Activated T-cell treated with anti-CD3 and anti-CD28 coated beads, Interleukin-2, amount 50 U/mL, for 72 hours (primary cell): ENCODE measurements around the gene TP53I11. TPM values are rescaled to one million over a fixed set of nuclear protein-coding genes. Genes with fewer than 3 reads are reported as not detected.

Source experiments
- ATAC-seq, 2 donors: fragments of 150-1000 bp; cut with Tn5 transposase; replicated peaks in 1 of 2; 2 replicates each; pipeline ENCODE4 v1.10.0; 2021; ENCODE audit warnings: moderate library complexity in 2 of 2, mild to moderate bottlenecking in 1 of 2
- DNase-seq, 2 donors: peaks; one replicate each; pipeline ENCODE4 v3.0.0; 2021 to 2022; ENCODE audit warnings: mixed read lengths in 1 of 2
- H3K27ac Mint-ChIP-seq: one replicate; pipeline ENCODE4 v1.8.0; 2022; ENCODE audit warnings: mild to moderate bottlenecking, moderate library complexity, mixed read lengths
- H3K27me3 Mint-ChIP-seq: one replicate; pipeline ENCODE4 v1.8.0; 2022; ENCODE audit warnings: low read depth, mixed read lengths
- H3K36me3 Mint-ChIP-seq, 2 donors: one replicate each; pipeline ENCODE4 v1.8.0; 2022; ENCODE audit warnings: mixed read lengths in 2 of 2, mild to moderate bottlenecking in 1 of 2; ENCODE audit not compliant: insufficient read depth in 2 of 2
- H3K4me1 Mint-ChIP-seq: one replicate; pipeline ENCODE4 v1.8.0; 2022; ENCODE audit warnings: low read depth, mixed read lengths
- H3K4me3 Mint-ChIP-seq, 2 donors: one replicate each; pipeline ENCODE4 v1.8.0; 2022; ENCODE audit warnings: mild to moderate bottlenecking in 2 of 2, mixed read lengths in 2 of 2, moderate library complexity in 2 of 2
- H3K9me3 Mint-ChIP-seq, 2 donors: one replicate each; pipeline ENCODE4 v1.8.0; 2022; ENCODE audit warnings: mixed read lengths in 2 of 2
- total RNA-seq, 2 donors: library from RNA; stranded (reverse); gene quantifications; one replicate each; pipeline ENCODE4 v1.2.3, GENCODE V29; 2022

Gene TP53I11
- total RNA-seq, 2 donors from 2014 or later: 15.3 to 20.0 TPM

GRCh38 chr11:44973632-44974401 lies 23.1 kb upstream of the TP53I11 start:
- ATAC-seq (peak; percentile 28 to 32), DNase-seq (no peak)
- Mint-ChIP-seq H3K9me3 (no peaks in the 10 kb centered on the region), H3K4me3 (no peak overlapping the region), H3K27ac (no peak overlapping the region), H3K36me3 (no peaks in the 10 kb centered on the region), H3K27me3 (no peaks in the 10 kb centered on the region), H3K4me1 (no peaks in the 10 kb centered on the region)

GRCh38 chr11:44972746-44973435 lies 22.2 kb upstream of the TP53I11 start:
- Mint-ChIP-seq H3K27me3 (no peaks in the 10 kb centered on the region), H3K9me3 (no peaks in the 10 kb centered on the region), H3K4me1 (no peaks in the 10 kb centered on the region), H3K36me3 (no peaks in the 10 kb centered on the region), H3K4me3 (no peak overlapping the region), H3K27ac (no peak overlapping the region)
- DNase-seq: no peak
- ATAC-seq: no peak

- Mint-ChIP-seq H3K36me3 (no peaks in the 10 kb centered on the region), H3K9me3 (no peaks in the 10 kb centered on the region), H3K4me1 (no peaks in the 10 kb centered on the region), H3K27me3 (no peaks in the 10 kb centered on the region), H3K4me3 (no peak overlapping the region), H3K27ac (no peak overlapping the region)
- ATAC-seq (no peak), DNase-seq (no peak)
Observed at GRCh38 chr11:44971185-44971584, 20.5 kb upstream of the TP53I11 start.

DNA sequence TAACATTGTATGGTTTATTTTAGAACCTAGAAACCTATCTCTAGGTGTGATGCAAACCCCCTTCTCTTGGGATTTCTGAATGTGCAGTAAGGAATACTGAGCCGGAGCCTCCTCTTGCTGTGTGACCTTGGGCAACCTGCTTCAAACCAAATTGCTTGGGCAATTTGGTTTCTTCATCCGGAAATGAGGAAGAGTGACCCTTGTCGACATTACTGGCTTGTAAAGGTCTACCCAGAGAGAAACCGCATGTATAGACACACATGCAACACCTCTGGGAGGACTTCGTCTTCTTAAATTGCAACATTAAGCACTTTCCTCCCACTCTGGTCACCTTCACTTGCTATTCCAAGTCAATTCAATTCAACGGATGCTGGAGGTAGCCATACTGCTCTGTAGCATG lies 19.6 kb upstream of the TP53I11 start:
- Mint-ChIP-seq H3K27me3 (no peaks in the 10 kb centered on the region), H3K4me1 (no peaks in the 10 kb centered on the region), H3K4me3 (no peak overlapping the region), H3K9me3 (no peaks in the 10 kb centered on the region), H3K27ac (no peak overlapping the region), H3K36me3 (no peaks in the 10 kb centered on the region)
- DNase-seq (no peak), ATAC-seq (no peak)

- no peaks in the 10 kb centered on the region for H3K4me1 Mint-ChIP-seq
- H3K4me3 Mint-ChIP-seq: no peak overlapping the region
- no peak for ATAC-seq
- no peak overlapping the region for H3K27ac Mint-ChIP-seq
- no peaks in the 10 kb centered on the region for H3K36me3 Mint-ChIP-seq
- DNase-seq: no peak
- H3K9me3 Mint-ChIP-seq: no peaks in the 10 kb centered on the region
- no peaks in the 10 kb centered on the region for H3K27me3 Mint-ChIP-seq
Observed at GRCh38 chr11:44969651-44970252, 19.1 kb upstream of the TP53I11 start.

DNA sequence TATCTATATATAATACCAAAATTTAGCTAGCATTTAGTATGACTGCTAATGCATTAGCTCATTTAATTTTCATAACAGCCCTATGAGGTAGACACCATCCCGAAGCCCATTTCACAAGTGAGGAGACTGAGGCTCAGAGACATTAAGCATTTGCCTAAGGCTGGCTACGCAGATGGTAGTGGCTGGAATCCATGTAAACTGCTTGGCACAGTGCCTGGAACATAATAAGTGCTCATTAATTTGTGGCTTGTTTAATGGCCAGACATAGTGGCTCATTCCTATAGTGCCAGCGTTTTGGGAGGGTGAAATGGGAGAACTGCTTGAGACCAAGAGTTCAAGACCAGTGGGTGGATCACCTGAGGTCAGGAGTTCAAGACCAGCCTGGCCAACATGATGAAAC lies 17.8 kb upstream of the TP53I11 start:
- Mint-ChIP-seq H3K9me3 (no peaks in the 10 kb centered on the region), H3K4me3 (no peak overlapping the region), H3K27me3 (no peaks in the 10 kb centered on the region), H3K27ac (no peak overlapping the region), H3K36me3 (no peaks in the 10 kb centered on the region), H3K4me1 (no peaks in the 10 kb centered on the region)
- ATAC-seq: no peak
- no peak for DNase-seq

GRCh38 chr11:44967930-44968496 lies 17.3 kb upstream of the TP53I11 start:
- Mint-ChIP-seq H3K27me3 (no peaks in the 10 kb centered on the region), H3K4me1 (no peaks in the 10 kb centered on the region), H3K9me3 (no peaks in the 10 kb centered on the region), H3K4me3 (no peak overlapping the region), H3K27ac (no peak overlapping the region), H3K36me3 (no peaks in the 10 kb centered on the region)
- no peak for DNase-seq
- ATAC-seq: no peak

DNA sequence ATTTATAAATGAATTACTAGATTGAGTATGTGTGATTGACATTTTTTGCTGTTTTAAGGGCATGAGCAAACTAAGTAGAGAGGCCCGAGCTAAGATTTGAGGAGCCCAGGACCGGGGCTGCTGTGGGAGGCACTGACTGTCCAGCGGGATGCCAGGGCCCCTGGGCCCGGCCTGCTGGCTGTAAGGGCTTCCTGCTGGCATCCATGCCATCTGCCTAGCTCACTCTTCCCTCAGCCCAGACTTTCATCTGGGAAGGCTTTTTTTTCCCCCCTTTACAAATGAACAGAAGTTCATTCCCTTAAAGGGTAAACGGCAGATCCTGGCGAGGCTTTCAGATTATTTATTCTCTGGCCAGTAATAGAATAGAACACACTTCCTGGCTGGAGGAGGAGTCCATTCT lies 16.0 kb upstream of the TP53I11 start:
- Mint-ChIP-seq H3K9me3 (no peaks in the 10 kb centered on the region), H3K4me1 (no peaks in the 10 kb centered on the region), H3K27ac (no peak overlapping the region), H3K27me3 (no peaks in the 10 kb centered on the region), H3K36me3 (no peaks in the 10 kb centered on the region), H3K4me3 (no peak overlapping the region)
- ATAC-seq (no peak), DNase-seq (no peak)

GRCh38 chr11:44964526-44965209 lies 14.0 kb upstream of the TP53I11 start:
- no peak for DNase-seq
- no peak for ATAC-seq
- Mint-ChIP-seq H3K4me1 (no peaks in the 10 kb centered on the region), H3K4me3 (no peak overlapping the region), H3K36me3 (no peaks in the 10 kb centered on the region), H3K27me3 (no peaks in the 10 kb centered on the region), H3K9me3 (no peaks in the 10 kb centered on the region), H3K27ac (no peak overlapping the region)

GRCh38 chr11:44963948-44964347 lies 13.3 kb upstream of the TP53I11 start:
- no peak for ATAC-seq
- Mint-ChIP-seq H3K4me3 (no peak overlapping the region), H3K9me3 (no peaks in the 10 kb centered on the region), H3K27me3 (no peaks in the 10 kb centered on the region), H3K27ac (no peak overlapping the region), H3K4me1 (no peaks in the 10 kb centered on the region), H3K36me3 (no peaks in the 10 kb centered on the region)
- DNase-seq: no peak

- Mint-ChIP-seq H3K4me3 (no peak overlapping the region), H3K9me3 (no peaks in the 10 kb centered on the region), H3K36me3 (no peaks in the 10 kb centered on the region), H3K4me1 (no peaks in the 10 kb centered on the region), H3K27ac (no peak overlapping the region), H3K27me3 (no peaks in the 10 kb centered on the region)
- ATAC-seq (no peak), DNase-seq (no peak)
Observed at GRCh38 chr11:44963136-44963535, 12.5 kb upstream of the TP53I11 start.

DNA sequence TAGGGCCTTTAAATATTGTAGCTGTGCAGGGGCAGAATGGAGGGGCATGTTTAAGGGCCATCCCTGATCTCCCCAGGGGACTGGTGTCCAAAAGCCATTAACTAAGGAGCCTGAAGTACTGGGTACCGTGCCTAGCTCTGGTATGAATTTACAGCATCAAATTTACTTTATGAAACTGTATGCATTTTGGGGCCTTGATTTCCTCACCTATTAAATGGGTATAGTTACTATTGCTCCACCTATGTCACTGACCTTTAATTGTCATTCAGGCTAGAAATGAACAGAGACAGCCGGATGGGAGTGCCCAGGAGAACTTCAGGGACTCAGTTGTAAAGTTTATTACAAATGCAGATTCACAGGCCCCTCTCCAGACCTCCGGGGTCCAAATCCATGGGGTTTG lies 11.8 kb upstream of the TP53I11 start:
- Mint-ChIP-seq H3K4me3 (no peak overlapping the region), H3K27me3 (no peaks in the 10 kb centered on the region), H3K36me3 (no peaks in the 10 kb centered on the region), H3K9me3 (no peaks in the 10 kb centered on the region), H3K27ac (no peak overlapping the region), H3K4me1 (no peaks in the 10 kb centered on the region)
- DNase-seq (no peak), ATAC-seq (no peak)
